Measurements from ENCODE around the gene PIKFYVE.
A peak's percentile ranks its signal among the peaks of the same experiment; 100 is the strongest.
"Not testable (repeated sequence)": the region's sequence is repeated elsewhere in the genome, so short reads cannot be mapped to it uniquely, and the experiment has no call there.

The PIKFYVE gene

GRCh38 chr2:208254871-208255556 lies 11.0 kb upstream of the PIKFYVE start, which contains the start of gene IDH1:
IDH1 (minus strand) TSS chr2:208255071; CDS start chr2:208251551, 3,520 bp downstream.
- DNase-seq: peak; percentile 87

DNA sequence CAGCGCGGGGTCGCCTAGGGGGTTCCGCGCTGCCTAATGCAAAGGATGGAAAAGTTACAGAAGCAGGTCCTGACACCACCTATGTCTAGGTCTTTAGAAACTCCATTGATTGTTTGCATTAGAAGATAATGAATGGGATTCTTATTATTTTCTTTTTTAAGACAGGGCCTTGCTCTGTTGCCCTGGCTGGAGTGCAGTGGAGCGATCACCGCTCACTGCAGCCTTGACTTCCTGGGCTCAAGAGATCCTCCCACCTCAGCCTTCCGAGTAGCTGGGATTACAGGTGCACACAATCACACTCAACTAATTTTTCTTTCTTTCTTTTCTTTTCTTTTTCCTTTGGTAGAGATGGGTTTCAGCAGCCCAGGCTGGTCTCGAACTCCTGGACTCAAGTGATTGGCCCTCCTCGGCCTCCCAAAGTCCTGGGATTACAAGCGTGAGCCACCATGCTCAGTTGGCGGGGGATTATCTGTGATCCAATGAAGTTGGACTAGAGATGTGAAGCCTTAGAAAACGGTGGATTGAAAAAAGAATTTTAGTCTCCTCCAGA lies 10.4 kb upstream of the PIKFYVE start:
- no peak for DNase-seq

GRCh38 chr2:208256192-208256782 lies 9.8 kb upstream of the PIKFYVE start:
- no peak for DNase-seq

- DNase-seq: not testable (repeated sequence)
Measured at GRCh38 chr2:208256849-208257813, 8.9 kb upstream of the PIKFYVE start.

DNA sequence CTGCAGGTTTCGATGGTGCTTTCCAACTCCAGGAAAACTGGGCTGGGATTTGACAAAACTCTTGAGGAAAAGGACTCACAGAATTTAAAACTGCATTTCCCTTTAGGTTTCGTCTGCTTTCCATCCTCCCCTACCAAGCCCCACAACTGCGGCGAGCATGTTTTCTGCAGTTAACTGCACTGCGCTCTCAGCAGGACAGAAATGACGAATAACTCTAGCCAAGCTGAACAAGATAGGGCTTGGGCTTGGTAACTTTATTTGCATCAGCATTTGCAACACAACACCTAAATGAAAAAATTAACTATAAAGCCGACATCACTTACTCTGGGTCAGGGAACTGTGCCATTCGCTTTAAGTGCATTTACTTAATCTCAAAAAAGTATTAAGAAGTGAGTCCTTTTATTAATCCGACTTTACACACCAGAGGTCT lies 669 bp upstream of the PIKFYVE start:
- peak; percentile 56 for DNase-seq

DNA sequence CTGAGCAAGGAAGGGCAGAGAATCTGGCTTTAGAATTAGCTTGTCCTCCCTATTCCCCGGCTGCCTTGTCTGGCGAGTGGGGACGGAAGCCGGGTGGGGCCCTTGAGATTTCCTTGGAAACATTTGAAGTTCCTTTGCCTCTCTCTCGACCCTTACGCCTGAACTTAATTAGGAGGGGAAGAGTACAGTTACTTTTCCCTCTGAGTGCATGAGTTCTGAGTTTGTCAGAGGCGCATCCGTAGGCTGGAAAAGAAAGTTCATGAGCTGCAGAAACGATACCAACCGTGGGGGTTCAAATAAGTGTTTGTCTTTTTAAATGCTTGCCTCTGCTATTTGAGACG lies 468 bp downstream of the PIKFYVE start:
- peak; percentile 56 for DNase-seq

DNA sequence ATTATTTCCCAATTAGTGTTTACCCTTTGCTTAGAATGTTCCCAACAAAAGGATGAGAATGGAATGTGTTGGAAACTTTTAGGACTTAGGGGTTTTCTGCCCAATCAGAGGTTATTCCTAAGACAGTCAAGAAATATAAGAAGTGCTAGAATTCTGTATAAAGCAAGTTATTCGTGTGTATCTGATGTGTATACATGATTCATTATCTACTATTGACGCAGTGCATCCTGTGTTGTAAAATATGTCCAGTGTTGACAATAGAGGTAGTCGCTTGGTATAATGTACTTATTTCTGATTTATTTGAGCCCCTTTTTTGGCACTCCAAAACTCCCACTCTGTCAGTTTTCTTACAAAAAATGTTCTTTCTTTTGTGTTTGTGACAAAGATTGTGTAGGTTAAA lies 881 bp downstream of the PIKFYVE start:
- DNase-seq: no peak

DNA sequence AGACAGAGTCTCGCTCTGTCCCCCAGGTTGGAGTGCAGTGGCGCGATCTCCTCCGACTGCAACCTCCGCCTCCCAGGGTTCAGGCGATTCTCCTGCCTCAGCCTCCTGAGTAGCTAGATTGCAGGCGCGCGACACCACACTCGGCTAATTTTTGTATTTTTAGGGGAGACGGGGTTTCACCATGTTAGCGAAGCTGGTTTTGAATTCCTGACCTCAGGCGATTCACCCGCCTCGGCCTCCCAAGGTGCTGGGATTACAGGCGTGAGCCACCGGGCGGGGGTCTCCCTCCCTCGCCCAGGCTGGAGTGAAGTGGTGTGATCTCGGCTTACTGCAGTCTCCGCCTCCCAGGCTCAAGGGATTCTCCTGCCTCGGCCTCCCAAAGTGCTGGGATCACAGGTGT lies 1.5 kb downstream of the PIKFYVE start:
- not testable (repeated sequence) for DNase-seq

GRCh38 chr2:208268156-208268952 lies 2.3 kb downstream of the PIKFYVE start:
- no peak for DNase-seq

DNA sequence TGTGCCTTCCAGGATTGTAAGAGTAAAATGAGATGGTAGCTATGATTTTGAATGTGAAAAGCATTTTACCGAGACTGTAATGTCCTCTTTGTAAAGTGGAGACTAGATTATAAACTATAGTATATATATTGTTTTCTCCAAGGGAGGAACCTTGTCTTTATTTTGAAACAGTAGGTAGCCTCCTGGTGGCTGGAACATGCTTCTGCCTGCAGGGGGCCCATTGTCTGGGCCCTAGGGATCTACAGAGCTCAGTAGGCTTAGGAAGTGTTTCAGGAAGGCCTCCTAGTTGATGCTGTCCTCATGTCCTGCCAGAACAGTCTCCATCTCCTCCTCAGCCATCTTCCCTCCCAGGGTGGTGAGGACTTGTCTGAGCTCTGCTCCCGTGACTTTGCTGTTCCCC lies 3.0 kb downstream of the PIKFYVE start:
- DNase-seq: no peak

GRCh38 chr2:208274748-208275147 lies 8.7 kb downstream of the PIKFYVE start:
- DNase-seq: no peak

- DNase-seq: no peak
Measured at GRCh38 chr2:208278549-208278948, 12.5 kb downstream of the PIKFYVE start.

DNA sequence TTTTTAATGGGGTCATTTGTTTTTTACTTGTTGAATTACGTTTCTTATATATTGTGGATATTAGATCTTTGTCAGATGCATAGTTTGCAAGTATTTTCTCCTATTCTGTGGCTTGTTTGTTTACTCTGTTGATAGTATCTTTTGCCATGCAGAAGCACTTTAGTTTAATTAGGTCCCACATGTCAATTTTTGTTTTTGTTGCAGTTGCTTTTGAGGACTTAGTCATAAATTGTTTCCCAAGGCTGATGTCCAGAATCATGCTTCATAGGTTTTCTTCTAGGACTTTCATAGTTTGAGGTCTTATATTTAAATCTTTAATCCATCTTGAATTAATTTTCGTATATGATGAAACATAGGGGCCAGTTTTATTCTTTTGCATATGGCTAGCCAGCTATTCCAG lies 13.2 kb downstream of the PIKFYVE start:
- DNase-seq: no peak

DNA sequence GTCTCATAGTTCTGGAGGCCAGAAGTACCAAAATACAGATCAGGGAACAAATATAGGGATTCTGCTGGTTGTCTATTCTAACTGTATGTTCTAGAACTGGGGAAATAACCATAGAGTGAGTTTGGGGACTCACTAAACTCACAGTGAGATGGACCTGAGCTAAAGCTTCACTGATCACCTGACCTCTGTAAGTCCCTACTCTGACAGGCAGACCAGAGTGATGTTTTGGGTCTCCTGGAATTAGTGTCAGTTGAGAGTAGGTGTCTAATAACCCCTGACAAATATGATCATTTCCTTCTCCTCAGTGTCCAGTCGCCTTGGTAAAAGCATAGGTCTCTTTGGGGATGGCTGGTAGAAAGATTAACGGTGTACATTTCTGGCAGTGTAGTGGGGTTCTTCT lies 14.2 kb downstream of the PIKFYVE start:
- DNase-seq: no peak

GRCh38 chr2:208280933-208281332 lies 14.9 kb downstream of the PIKFYVE start:
- no peak for DNase-seq

- no peak for DNase-seq
Measured at GRCh38 chr2:208285853-208286252, 19.8 kb downstream of the PIKFYVE start.

DNA sequence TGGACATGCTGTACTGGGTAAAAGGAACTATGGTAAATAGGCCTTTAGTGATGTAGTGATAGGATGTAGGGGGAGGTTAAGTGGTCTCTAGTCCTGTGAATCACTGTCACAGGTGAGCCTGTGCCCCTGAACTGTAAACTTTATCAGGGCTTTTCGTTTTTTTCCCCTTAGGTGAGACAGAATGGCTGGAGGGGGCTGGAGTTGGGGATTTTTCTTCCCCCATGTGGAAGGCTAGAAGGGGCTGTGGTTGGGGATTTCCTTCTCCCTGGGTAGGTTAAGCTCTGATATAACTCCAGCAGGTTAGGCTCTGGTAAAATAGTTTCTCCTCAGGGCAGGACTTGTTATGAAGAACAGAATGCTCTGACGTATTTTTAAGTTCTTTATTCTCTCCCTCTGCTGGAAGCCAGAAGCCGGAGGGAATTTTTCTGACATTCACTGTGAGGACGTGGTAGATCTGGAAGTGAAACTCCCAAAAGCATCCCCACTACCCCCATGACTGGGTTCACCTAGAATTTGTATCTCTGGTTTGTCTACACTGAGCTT lies 28.5 kb downstream of the PIKFYVE start:
- no peak for DNase-seq

- DNase-seq: no peak
Measured at GRCh38 chr2:208295834-208296233, 29.8 kb downstream of the PIKFYVE start.

DNA sequence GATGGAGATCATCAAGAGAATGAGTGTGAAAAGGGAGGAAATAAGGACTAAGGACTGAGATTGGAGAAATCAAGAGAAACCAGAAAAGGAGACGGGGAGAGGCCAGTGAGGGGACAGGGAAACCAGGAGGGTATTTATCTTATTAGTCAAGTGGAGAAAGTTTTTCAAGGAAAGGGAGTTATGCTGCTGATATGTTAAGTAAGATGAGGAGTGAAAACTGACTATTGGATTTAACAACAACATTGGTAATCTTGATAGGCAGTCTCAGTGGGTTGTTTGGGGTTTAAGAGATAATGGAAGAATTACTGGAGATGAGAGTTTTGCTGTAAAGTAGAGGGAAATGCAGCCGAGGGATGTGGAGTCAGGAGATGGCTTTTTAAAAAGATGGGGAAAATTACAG lies 30.6 kb downstream of the PIKFYVE start:
- no peak for DNase-seq

DNA sequence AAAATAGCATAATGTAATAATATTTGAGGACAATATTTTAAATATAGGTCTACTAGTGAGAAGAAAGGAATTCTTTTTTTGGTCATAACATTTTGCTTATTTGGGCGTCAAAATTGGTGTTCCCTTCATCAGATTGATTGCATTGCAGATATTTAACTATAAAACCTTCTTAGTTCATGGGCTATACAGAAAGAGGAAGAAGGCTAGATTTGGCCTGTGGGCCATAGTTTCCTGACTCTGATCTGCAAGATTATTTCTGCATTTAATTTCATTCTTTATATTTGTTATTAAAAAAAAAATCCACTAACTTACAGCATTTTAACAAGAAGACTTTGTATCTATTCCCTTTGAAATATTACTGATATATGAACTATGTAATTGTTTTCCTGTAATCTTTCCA lies 31.9 kb downstream of the PIKFYVE start:
- DNase-seq: no peak

GRCh38 chr2:208300847-208301618 lies 35.0 kb downstream of the PIKFYVE start:
- no peak for DNase-seq
